ENCODE measurements around the gene LOXL3. TPM values are rescaled to one million over a fixed set of nuclear protein-coding genes. Genes with fewer than 3 reads are reported as not detected.

The LOXL3 gene
- total RNA-seq, 4 donors from 2014 or later, result 5.0 to 16.2 (median 13.5) TPM

GRCh38 chr2:74482801-74483674, 70.7 kb downstream of the LOXL3 start, which contains the start of the genes CCDC142 and TTC31:
TSS of gene CCDC142 (minus strand) at chr2:74482998. CDS start at chr2:74482837, 161 bp downstream.
TSS of gene TTC31 (plus strand) at chr2:74483081. CDS start at chr2:74483096, 15 bp downstream.
- Histone ChIP-seq H3K4me1 (peaks cover 0 to 36% (median 25%) of the 10 kb centered on the region in 4 donors), H3K36me3 (peaks cover 0 to 58% (median 2%) of the 10 kb centered on the region in 3 donors), H3K27ac (peak within 1 kb of the TSS; percentile 87 to 90 (median 89)), H3K4me3 (peak within 1 kb of the TSS; percentile 72 to 91 (median 86)), H3K9me3 (no peaks in the 10 kb centered on the region), H3K27me3 (no peaks in the 10 kb centered on the region)
- peak in 1 of 2 donors; percentile 35 for TF ChIP-seq POLR2A (IDR thresholded peaks at IDR 0.05)
- peak; percentile 69 to 97 for TF ChIP-seq EP300 (IDR thresholded peaks at IDR 0.05)
- peak; percentile 79 to 95 (median 91) for TF ChIP-seq CTCF (IDR thresholded peaks at IDR 0.05)
- WGBS, 2 donors, result 0% methylated on average over 46 to 48 of the region's 50 CpGs
- DNase-seq (ENCODE audit: low spot score in 2 of 2), result peak; percentile 95 to 98

Other genes starting within 250 kb of the LOXL3 start
- gene SLC4A5, start 210.5 kb downstream of the LOXL3 start, total RNA-seq, result 10 to 100 TPM in 1 of 4 donors, 1 to 10 TPM in 3; 4.2 to 22.9 (median 9.5) TPM
- gene DCTN1, start 173.6 kb downstream of the LOXL3 start, total RNA-seq, result 100 to 1,000 TPM; 122 to 157 (median 140) TPM
- gene C2orf81, start 132.3 kb downstream of the LOXL3 start, total RNA-seq, result 10 to 100 TPM in 1 of 4 donors, 1 to 10 TPM in 3; 4.5 to 14.4 (median 5.3) TPM
- gene WDR54, start 132.2 kb downstream of the LOXL3 start, total RNA-seq, result 10 to 100 TPM in 3 of 4 donors, 1 to 10 TPM in 1; 9.6 to 25.2 (median 18.5) TPM
- 10 to 100 TPM; 83.4 to 93.1 (median 87.1) TPM for gene RTKN, start 112.0 kb downstream of the LOXL3 start, total RNA-seq
- 10 to 100 TPM; 15.1 to 40.6 (median 27.5) TPM for gene INO80B, start 98.9 kb downstream of the LOXL3 start, total RNA-seq
- 10 to 100 TPM; 35.7 to 84.6 (median 69.0) TPM for gene WBP1, start 95.5 kb downstream of the LOXL3 start, total RNA-seq
- 10 to 100 TPM; 30.2 to 52.5 (median 39.7) TPM for gene MOGS, start 88.6 kb downstream of the LOXL3 start, total RNA-seq
- 10 to 100 TPM; 15.9 to 86.1 (median 34.4) TPM for gene MRPL53, start 81.3 kb downstream of the LOXL3 start, total RNA-seq
- 10 to 100 TPM; 34.7 to 53.1 (median 39.4) TPM for gene CCDC142, start 70.9 kb downstream of the LOXL3 start, total RNA-seq
- gene TTC31, start 70.9 kb downstream of the LOXL3 start, total RNA-seq, result 10 to 100 TPM; 14.6 to 43.3 (median 36.4) TPM
- gene LBX2, start 54.3 kb downstream of the LOXL3 start, total RNA-seq, result 1 to 10 TPM in 2 of 4 donors, under 1 TPM in 2; 0.20 to 4.4 (median 1.6) TPM
- gene PCGF1, start 46.2 kb downstream of the LOXL3 start, total RNA-seq, result 10 to 100 TPM in 3 of 4 donors, 1 to 10 TPM in 1; 9.6 to 32.0 (median 19.1) TPM
- not detected for gene TLX2, start 39.5 kb downstream of the LOXL3 start, total RNA-seq
- gene DQX1, start 27.7 kb downstream of the LOXL3 start, total RNA-seq, result 1 to 10 TPM in 1 of 4 donors, not detected in 3; 6.9 TPM
- 100 to 1,000 TPM; 111 to 207 (median 135) TPM for gene AUP1, start 24.2 kb downstream of the LOXL3 start, total RNA-seq
- 10 to 100 TPM; 37.8 to 45.3 (median 42.5) TPM for gene HTRA2, start 24.0 kb downstream of the LOXL3 start, total RNA-seq
- gene DOK1, start 778 bp upstream of the LOXL3 start, total RNA-seq, result 10 to 100 TPM; 22.2 to 34.2 (median 24.2) TPM
- under 1 TPM in 1 of 4 donors, not detected in 3; 0.21 TPM for gene M1AP, start 94.4 kb upstream of the LOXL3 start, total RNA-seq
- gene SEMA4F, start 100.3 kb upstream of the LOXL3 start, total RNA-seq, result 10 to 100 TPM in 3 of 4 donors, 1 to 10 TPM in 1; 6.7 to 22.3 (median 11.2) TPM

All from tibial nerve (tissue), 4 donors.